ENCODE results near the gene MTUS2. TPM values are rescaled to one million over a fixed set of nuclear protein-coding genes. Genes with fewer than 3 reads are reported as not detected.
"Not testable (repeated sequence)": the region's sequence is repeated elsewhere in the genome, so short reads cannot be mapped to it uniquely, and the experiment has no call there.

The MTUS2 gene
- total RNA-seq, 1 donor from 2014 or later = 11.2 TPM

GRCh38 chr13:29319451-29319850 lies 499.3 kb downstream of the MTUS2 start:
- DNase-seq = peak; percentile 5

GRCh38 chr13:29323954-29324353 lies 503.8 kb downstream of the MTUS2 start:
- peak; percentile 2 for DNase-seq

GRCh38 chr13:29324601-29325000 lies 504.5 kb downstream of the MTUS2 start:
- DNase-seq = peak; percentile 65

GRCh38 chr13:29328501-29328900 lies 508.4 kb downstream of the MTUS2 start:
- DNase-seq = no peak

GRCh38 chr13:29336356-29336755 lies 516.2 kb downstream of the MTUS2 start:
- no peak for DNase-seq

GRCh38 chr13:29339386-29340272 lies 519.5 kb downstream of the MTUS2 start:
- no peak for DNase-seq

- DNase-seq = not testable (repeated sequence)
These were observed 525.9 kb downstream of the MTUS2 start for GRCh38 chr13:29345860-29346582.

- no peak for DNase-seq
These were observed 534.9 kb downstream of the MTUS2 start for GRCh38 chr13:29355029-29355428.

GRCh38 chr13:29359181-29359580 lies 539.0 kb downstream of the MTUS2 start:
- DNase-seq = no peak

- DNase-seq = no peak
These were observed 541.6 kb downstream of the MTUS2 start for GRCh38 chr13:29361716-29362115.

- DNase-seq = peak; percentile 77
These were observed 542.9 kb downstream of the MTUS2 start for GRCh38 chr13:29362849-29363604.

GRCh38 chr13:29369060-29369743 lies 549.1 kb downstream of the MTUS2 start:
- DNase-seq = peak; percentile 74

- DNase-seq = no peak
These were observed 559.1 kb downstream of the MTUS2 start for GRCh38 chr13:29379281-29379680.

- no peak for DNase-seq
These were observed 559.7 kb downstream of the MTUS2 start for GRCh38 chr13:29379865-29380264.

- no peak for DNase-seq
These were observed 561.9 kb downstream of the MTUS2 start for GRCh38 chr13:29382021-29382420.

- no peak for DNase-seq
These were observed 563.3 kb downstream of the MTUS2 start for GRCh38 chr13:29383476-29383875.

GRCh38 chr13:29384466-29384865 lies 564.3 kb downstream of the MTUS2 start:
- DNase-seq = peak; percentile 70

- DNase-seq = no peak
These were observed 564.7 kb downstream of the MTUS2 start for GRCh38 chr13:29384871-29385270.

GRCh38 chr13:29386246-29386645 lies 566.1 kb downstream of the MTUS2 start:
- DNase-seq = no peak

- DNase-seq = not testable (repeated sequence)
These were observed 570.5 kb downstream of the MTUS2 start for GRCh38 chr13:29390598-29390997.

GRCh38 chr13:29396446-29396845 lies 576.3 kb downstream of the MTUS2 start:
- DNase-seq = no peak

- DNase-seq = no peak
These were observed 577.1 kb downstream of the MTUS2 start for GRCh38 chr13:29397265-29397664.

All from tongue (tissue), 2 donors.